Measurements from ENCODE around the gene PIBF1. TPM values are rescaled to one million over a fixed set of nuclear protein-coding genes. Genes with fewer than 3 reads are reported as not detected.

The PIBF1 gene
- total and polyA plus RNA-seq, 4 donors: 3.1 to 18.3 (median 6.5) TPM

GRCh38 chr13:72850959-72851677, 69.2 kb downstream of the PIBF1 start:
- peaks cover 0 to 1% (median 0%) of the 10 kb centered on the region in 4 donors for H3K9me3 ChIP-seq (ENCODE audit: control insufficient read depth in 4 of 4, low read length in 3 of 4)
- no peak for DNase-seq (ENCODE audit: low spot score)
- 82% methylated on average over 18 of the region's 18 CpGs for WGBS
- H3K27me3 ChIP-seq (ENCODE audit: control insufficient read depth in 4 of 4, insufficient read depth in 4 of 4, low read length in 3 of 4): no peaks in the 10 kb centered on the region
- peaks cover 0 to 12% (median 7%) of the 10 kb centered on the region in 4 donors for H3K36me3 ChIP-seq (ENCODE audit: control insufficient read depth in 4 of 4, insufficient read depth in 3 of 4, low read depth in 1 of 4, low read length in 3 of 4)
- H3K4me1 ChIP-seq (ENCODE audit: control insufficient read depth in 4 of 4, insufficient read depth in 4 of 4, low read length in 3 of 4): peaks cover 0 to 9% (median 3%) of the 10 kb centered on the region in 4 donors
- no peak overlapping the region for H3K9ac ChIP-seq (ENCODE audit: low read depth in 1 of 2, low read length in 2 of 2)
- TF ChIP-seq NR2F2 (IDR thresholded peaks at IDR 0.05): no peak
- peak; percentile 21 for TF ChIP-seq SP1 (IDR thresholded peaks at IDR 0.05)
- TF ChIP-seq EGR1 (IDR thresholded peaks at IDR 0.05; ENCODE audit: low read depth in 2 of 2): no peak
- TF ChIP-seq HNF4G (IDR thresholded peaks at IDR 0.05): no peak
- TF ChIP-seq TAF1 (conservative IDR thresholded peaks at IDR 0.05): no peak
- no peak for TF ChIP-seq ATF3 (IDR thresholded peaks at IDR 0.05)
- TF ChIP-seq ZBTB33 (IDR thresholded peaks at IDR 0.05): peak; percentile 21
- TF ChIP-seq RAD21 (IDR thresholded peaks at IDR 0.05): no peak
- TF ChIP-seq YY1 (IDR thresholded peaks at IDR 0.05): peak; percentile 32
- TF ChIP-seq GABPA (IDR thresholded peaks at IDR 0.05 in 1 of 2, conservative IDR thresholded peaks at IDR 0.05 in 1 of 2): no peak
- TF ChIP-seq REST (IDR thresholded peaks at IDR 0.05): peak; percentile 18
- TF ChIP-seq, protein P1, sequence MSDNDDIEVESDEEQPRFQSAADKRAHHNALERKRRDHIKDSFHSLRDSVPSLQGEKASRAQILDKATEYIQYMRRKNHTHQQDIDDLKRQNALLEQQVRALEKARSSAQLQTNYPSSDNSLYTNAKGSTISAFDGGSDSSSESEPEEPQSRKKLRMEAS (IDR thresholded peaks at IDR 0.05): peak; percentile 31
- TF ChIP-seq RXRA (IDR thresholded peaks at IDR 0.05): peak in 1 of 2 donors; percentile 77
- TF ChIP-seq HNF4A (conservative IDR thresholded peaks at IDR 0.05): peak; percentile 62 to 82
- no peak for TF ChIP-seq FOXA2 (IDR thresholded peaks at IDR 0.05)
- no peak for TF ChIP-seq FOXA1 (IDR thresholded peaks at IDR 0.05)
- TF ChIP-seq, protein P2, sequence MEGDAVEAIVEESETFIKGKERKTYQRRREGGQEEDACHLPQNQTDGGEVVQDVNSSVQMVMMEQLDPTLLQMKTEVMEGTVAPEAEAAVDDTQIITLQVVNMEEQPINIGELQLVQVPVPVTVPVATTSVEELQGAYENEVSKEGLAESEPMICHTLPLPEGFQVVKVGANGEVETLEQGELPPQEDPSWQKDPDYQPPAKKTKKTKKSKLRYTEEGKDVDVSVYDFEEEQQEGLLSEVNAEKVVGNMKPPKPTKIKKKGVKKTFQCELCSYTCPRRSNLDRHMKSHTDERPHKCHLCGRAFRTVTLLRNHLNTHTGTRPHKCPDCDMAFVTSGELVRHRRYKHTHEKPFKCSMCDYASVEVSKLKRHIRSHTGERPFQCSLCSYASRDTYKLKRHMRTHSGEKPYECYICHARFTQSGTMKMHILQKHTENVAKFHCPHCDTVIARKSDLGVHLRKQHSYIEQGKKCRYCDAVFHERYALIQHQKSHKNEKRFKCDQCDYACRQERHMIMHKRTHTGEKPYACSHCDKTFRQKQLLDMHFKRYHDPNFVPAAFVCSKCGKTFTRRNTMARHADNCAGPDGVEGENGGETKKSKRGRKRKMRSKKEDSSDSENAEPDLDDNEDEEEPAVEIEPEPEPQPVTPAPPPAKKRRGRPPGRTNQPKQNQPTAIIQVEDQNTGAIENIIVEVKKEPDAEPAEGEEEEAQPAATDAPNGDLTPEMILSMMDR (IDR thresholded peaks at IDR 0.05; ENCODE audit: low read depth, low read length, missing input control): no peak
- no peak for TF ChIP-seq JUND (IDR thresholded peaks at IDR 0.05)
- H3K4me3 ChIP-seq (ENCODE audit: low read depth in 1 of 3, low read length in 3 of 3): no peak overlapping the region
- H3K27ac ChIP-seq (ENCODE audit: low read depth in 1 of 2, low read length in 2 of 2): no peak overlapping the region
